Skeletal muscle cell (primary cell): ENCODE measurements around the gene CD300A.
"Not testable (repeated sequence)": the region's sequence is repeated elsewhere in the genome, so short reads cannot be mapped to it uniquely, and the experiment has no call there.

Experiments used
- DNase-seq: peaks from one replicate; pipeline ENCODE4 v3.0.0-alpha.2; 2010; ENCODE audit warnings: low read depth
- H3K4me3 ChIP-seq: 2 replicates; pipeline ENCODE4 v1.5.1; 2011; ENCODE audit warnings: low read depth, mild to moderate bottlenecking, control low read depth, low read length, moderate library complexity

The CD300A gene

DNA sequence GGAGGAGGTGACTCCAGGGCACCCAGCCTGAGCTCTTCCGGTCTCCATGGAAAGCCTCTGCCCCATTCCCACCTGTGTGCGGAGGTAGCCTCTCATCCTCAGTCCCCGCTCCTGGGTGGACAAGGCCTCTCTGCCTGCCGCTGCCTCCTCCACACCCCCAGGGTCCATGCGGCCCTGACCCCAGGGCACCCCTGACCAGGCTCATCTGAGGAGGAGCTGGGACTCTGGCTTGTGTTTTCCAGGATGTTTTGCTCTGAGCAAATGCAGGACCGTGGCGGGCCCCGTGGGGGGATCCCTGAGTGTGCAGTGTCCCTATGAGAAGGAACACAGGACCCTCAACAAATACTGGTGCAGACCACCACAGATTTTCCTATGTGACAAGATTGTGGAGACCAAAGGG, 6.9 kb downstream of the CD300A start:
- DNase-seq: no peak
- H3K4me3 ChIP-seq: no peak overlapping the region

DNA sequence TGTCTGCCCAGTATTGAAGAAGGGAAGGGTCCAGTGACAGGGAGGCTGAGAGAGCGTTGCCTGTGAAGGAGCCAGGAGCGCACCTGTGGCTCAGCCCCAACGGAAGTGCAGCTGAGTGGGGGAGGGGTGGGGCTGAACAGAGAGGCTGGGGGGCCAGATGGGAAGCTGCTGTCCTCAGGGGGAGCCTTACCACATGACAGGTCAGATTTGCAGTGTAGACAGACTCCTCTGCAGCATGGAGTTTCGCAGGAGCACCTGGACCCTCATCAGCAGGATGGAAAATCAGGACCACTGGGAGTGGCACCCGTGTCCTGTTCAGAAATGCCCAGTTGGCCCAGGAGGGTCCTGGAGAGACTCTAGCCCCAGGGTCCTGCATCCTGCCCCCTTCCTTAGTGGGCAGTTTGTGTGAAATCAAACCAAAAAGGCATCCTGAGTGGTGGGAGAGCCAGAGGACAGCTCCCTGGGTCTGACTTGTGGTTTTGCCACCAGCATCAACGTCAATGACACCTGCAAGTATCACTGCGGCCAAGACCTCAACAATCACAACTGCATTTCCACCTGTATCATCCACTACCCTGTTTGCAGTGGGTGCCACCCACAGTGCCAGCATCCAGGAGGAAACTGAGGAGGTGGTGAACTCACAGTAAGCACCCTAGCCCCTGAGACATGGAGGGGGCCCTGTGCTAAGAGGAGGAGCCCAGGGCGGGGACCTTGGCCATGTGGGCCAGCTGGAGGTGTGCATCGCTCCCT, 7.8 kb downstream of the CD300A start:
- DNase-seq: no peak
- no peak overlapping the region for H3K4me3 ChIP-seq

GRCh38 chr17:74475189-74475588, 8.8 kb downstream of the CD300A start:
- no peak overlapping the region for H3K4me3 ChIP-seq

DNA sequence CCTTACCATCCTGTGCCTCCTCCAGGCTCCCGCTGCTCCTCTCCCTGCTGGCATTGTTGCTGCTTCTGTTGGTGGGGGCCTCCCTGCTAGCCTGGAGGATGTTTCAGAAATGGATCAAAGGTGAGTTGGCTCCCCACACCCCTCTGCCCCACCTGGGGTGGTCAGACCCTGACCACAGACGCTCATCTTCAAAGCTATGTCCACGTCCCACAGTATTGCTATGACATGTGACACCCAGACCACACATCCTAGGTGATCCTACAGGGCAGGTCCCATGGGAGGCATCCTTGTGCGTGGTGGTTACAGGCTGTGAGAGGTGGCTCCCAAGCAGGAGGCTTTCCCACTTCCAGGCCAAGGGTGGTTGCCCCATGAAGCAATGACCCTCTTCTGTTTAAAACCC, 11.0 kb downstream of the CD300A start:
- no peak overlapping the region for H3K4me3 ChIP-seq
- no peak for DNase-seq

More at GRCh38 chr17:74475189-74475588, 8.8 kb downstream of the CD300A start:
- no peak for DNase-seq

- H3K4me3 ChIP-seq: no peak overlapping the region
- DNase-seq: no peak
Observed at GRCh38 chr17:74478420-74479100, 12.1 kb downstream of the CD300A start.

DNA sequence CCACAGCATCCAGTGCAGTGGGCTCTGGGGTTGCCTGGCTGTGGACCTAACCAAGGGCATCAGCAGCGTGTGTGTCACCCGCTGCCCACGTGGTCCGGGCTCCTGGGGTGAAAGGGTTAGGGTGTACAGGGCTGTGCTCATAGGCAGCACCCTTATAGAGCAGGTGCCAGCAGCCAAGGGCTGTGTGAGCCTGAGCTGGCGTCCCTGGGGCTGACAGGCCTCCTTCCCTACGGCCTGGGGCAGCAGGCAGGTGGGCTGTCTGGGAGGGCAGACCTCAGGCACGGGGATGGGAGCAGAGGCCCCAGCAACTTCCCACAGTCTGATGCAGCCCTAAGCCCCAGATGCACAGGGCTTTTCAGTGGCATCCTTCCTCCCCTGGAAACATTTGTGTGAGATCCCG, 13.9 kb downstream of the CD300A start:
- no peak overlapping the region for H3K4me3 ChIP-seq
- DNase-seq: no peak

DNA sequence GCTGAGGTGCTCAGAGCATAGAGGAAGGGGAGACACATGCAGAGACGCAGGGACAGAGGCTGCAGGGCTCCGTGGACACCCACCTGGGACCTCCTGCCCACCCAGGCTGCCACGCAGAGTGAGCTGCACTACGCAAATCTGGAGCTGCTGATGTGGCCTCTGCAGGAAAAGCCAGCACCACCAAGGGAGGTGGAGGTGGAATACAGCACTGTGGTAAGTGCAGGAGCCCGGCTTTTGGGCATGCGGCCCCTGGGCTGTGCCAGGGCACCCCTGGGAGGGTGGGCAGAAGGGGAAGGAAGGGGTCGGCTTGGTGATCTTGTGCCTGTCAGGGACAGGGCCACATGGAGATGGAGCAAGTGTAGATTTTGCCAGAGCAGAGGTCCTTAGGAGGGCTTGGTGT, 15.2 kb downstream of the CD300A start:
- no peak overlapping the region for H3K4me3 ChIP-seq

DNA sequence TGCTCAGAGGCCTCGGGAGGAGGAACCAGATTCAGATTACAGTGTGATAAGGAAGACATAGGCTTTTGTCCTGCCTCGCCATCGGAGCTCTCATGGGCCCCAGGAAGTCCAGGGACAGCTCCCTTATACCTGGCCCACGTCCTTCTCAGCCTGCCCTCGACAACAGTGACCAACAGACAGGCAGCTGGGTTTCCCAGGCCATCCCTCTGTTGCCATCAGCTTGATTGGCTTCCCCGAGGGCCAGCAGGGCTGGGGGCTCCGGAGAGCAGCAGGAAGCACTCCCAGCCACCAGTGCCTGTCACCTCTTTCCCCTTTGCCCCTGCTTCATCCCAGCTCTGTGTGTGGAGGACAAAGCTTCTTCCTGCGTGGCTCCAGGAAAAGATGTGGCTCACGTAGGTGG, 17.6 kb downstream of the CD300A start:
- DNase-seq: no peak
- no peak overlapping the region for H3K4me3 ChIP-seq

More for the DNA sequence above, 15.2 kb downstream of the CD300A start:
- no peak for DNase-seq

DNA sequence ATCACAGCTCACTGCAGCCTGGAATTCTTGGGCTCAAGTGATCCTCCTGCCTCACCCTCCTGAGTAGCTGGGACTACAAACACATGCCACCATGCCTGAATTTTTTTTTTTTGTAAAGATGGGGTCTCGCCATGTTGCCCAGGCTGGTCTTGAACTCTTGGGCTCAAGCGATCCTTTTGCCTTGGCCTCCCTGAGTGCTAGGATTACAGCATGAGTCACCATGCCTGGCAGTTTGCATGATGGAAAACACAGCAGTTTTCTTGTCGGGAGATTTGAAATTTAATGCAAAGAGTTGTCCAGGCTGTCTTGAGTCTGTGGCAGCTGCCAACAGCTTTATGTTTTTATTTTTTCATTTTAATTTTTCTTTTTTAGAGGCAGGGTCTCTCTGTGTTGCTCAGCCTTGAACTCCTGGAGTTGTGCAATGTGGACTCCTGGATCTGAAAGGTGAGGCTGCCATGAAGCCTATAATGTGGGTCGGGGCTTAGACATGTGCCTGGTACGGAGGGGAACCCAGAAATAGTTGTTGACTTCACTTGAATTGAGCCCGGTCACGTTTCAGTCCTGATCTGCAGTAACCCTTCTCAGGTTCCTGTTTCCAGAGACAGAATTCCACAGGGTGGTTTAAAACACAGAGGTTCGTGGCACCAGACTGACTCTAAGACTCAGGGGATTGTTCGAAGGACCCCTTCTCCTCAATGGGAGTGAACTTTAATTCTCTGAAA, 18.7 kb downstream of the CD300A start:
- H3K4me3 ChIP-seq: no peak overlapping the region
- no peak for DNase-seq

DNA sequence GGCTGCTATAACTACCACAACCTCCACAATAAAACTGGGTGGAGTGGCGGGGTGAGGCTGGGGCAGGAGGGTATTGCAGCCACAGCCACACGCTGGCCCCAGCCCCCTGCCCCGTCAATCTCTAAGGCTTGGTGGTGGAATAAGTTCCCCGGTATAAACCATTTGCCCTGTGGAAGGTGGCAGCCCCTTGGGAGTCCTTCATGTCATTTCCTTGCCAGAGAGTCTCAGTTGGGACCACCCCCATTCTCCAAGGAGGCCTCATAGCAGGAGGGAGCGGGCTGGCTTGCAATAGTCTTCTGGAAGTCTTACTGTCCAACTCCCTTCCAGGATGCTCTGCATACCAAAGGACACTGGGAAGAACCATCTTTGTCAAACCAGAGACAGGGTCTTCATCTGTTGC, 19.4 kb downstream of the CD300A start:
- DNase-seq: no peak
- no peak overlapping the region for H3K4me3 ChIP-seq

GRCh38 chr17:74488276-74488675, 21.8 kb downstream of the CD300A start:
- not testable (repeated sequence) for H3K4me3 ChIP-seq, DNase-seq

- no peak overlapping the region for H3K4me3 ChIP-seq
- no peak for DNase-seq
Observed at GRCh38 chr17:74490716-74491115, 24.3 kb downstream of the CD300A start.

DNA sequence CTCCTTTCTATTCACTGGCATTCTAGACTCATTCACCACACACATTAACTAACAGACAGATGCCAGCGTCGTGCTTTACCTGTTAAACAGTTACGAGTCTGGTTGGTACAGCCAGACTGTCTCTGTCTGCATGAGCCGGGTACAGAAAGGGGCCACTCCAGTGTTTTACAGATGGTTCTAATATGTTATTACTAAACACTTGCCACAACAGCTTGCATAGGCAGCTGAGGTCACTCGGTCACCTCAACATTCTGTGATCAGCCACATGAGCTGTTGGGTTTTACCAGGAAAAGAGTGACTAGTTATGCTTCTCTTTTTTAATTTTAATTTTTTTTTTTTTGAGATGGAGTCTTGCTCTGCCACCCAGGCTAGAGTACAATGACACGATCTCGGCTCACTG, 25.2 kb downstream of the CD300A start:
- H3K4me3 ChIP-seq: no peak overlapping the region
- DNase-seq: no peak

DNA sequence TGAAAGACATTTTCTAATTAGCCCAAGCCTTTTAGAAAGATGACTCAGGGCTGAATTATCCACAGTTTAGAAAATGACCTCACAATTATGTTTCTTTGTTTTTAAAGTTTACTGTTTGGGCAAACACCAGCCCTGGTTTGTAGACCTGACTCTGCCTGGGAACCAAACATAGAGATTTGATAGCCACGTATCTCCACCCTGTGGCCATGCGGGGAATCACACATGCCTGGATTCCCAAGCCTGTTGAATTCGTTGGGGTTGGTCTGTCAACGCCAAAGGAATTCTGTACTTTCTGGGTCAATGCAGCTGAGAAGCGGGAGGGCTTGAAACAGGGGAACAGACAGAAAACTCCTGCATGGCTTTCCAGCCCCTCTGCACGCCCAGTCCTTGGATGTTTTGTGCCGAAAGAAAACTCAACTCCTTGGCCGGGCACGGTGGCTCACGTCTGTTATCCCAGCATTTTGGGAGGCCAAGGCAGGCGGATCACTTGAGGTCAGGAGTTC, 26.9 kb downstream of the CD300A start:
- no peak overlapping the region for H3K4me3 ChIP-seq
- DNase-seq: peak; percentile 13

GRCh38 chr17:74497471-74497870, 31.0 kb downstream of the CD300A start:
- H3K4me3 ChIP-seq: no peak overlapping the region

DNA sequence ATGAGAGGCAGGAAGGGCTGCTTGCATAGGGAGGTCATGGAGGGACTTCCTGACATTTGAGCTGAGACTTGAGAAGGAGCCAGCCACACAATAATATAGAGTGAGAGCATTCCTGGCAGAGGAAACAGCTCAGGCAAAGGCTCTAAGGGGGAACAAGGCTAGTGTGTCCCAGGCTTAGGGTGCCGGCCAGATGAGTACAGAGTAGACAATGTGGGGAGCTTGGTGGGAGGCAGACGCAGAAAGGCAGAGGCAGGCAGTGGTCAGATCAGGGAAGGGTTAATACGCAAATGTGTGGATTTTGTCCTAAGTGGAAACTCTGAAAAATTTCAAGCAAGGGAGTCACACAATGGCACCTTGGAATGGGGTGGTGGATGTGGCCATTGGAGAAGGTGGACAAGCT, 33.6 kb downstream of the CD300A start:
- no peak for DNase-seq

More at GRCh38 chr17:74497471-74497870, 31.0 kb downstream of the CD300A start:
- DNase-seq: no peak

GRCh38 chr17:74502861-74503260, 36.4 kb downstream of the CD300A start:
- no peak overlapping the region for H3K4me3 ChIP-seq
- no peak for DNase-seq

More for the DNA sequence above, 33.6 kb downstream of the CD300A start:
- no peak overlapping the region for H3K4me3 ChIP-seq

- DNase-seq, H3K4me3 ChIP-seq: not testable (repeated sequence)
Observed at GRCh38 chr17:74503949-74504348, 37.5 kb downstream of the CD300A start.

GRCh38 chr17:74508156-74508555, 41.7 kb downstream of the CD300A start:
- DNase-seq: no peak

GRCh38 chr17:74512036-74512435, 45.6 kb downstream of the CD300A start:
- DNase-seq: no peak

More at GRCh38 chr17:74508156-74508555, 41.7 kb downstream of the CD300A start:
- no peak overlapping the region for H3K4me3 ChIP-seq

More at GRCh38 chr17:74512036-74512435, 45.6 kb downstream of the CD300A start:
- no peak overlapping the region for H3K4me3 ChIP-seq
